Neural cell (in vitro differentiated cells): ENCODE data around the gene DNAH1. TPM values are rescaled to one million over a fixed set of nuclear protein-coding genes. Genes with fewer than 3 reads are reported as not detected.
"Not testable (repeated sequence)": the region's sequence is repeated elsewhere in the genome, so short reads cannot be mapped to it uniquely, and the experiment has no call there.

ENCODE experiments used
- H2AFZ ChIP-seq: fragments of 200-600, 300-800 bp; sonication (generic), shearing (Covaris generic); 2 replicates; pipeline ENCODE4 v1.6.0; 2014; ENCODE audit warnings: low read depth, mild to moderate bottlenecking, antibody characterized with exemption, low read length, moderate library complexity
- H3F3A ChIP-seq: fragments of 200-600 bp; shearing (Covaris generic); 2 replicates; pipeline ENCODE4 v1.6.1; 2016; ENCODE audit warnings: mild to moderate bottlenecking, moderate library complexity, mixed read lengths, antibody characterized with exemption, low read length; ENCODE audit not compliant: insufficient read depth, poor library complexity, severe bottlenecking
- H3K27ac ChIP-seq: fragments of 200-600, 300-800 bp; sonication (generic), shearing (Covaris generic); 2 replicates; pipeline ENCODE4 v1.5.1; 2014; ENCODE audit warnings: mild to moderate bottlenecking, low read length, moderate library complexity
- H3K27me3 ChIP-seq: fragments of 300-800, 200-600 bp; sonication (generic), shearing (Covaris generic); 2 replicates; pipeline ENCODE4 v1.6.0; 2014; ENCODE audit warnings: mild to moderate bottlenecking, low read depth, low read length, moderate library complexity; ENCODE audit not compliant: insufficient read depth
- H3K36me3 ChIP-seq: fragments of 300-800, 200-600 bp; sonication (generic), shearing (Covaris generic); 2 replicates; pipeline ENCODE4 v1.5.1; 2014; ENCODE audit warnings: mild to moderate bottlenecking, antibody characterized with exemption, low read length, moderate library complexity; ENCODE audit not compliant: insufficient read depth
- H3K4me2 ChIP-seq: fragments of 300-800, 200-600 bp; sonication (generic), shearing (Covaris generic); 2 replicates; pipeline ENCODE4 v1.6.0; 2014; ENCODE audit warnings: mild to moderate bottlenecking, low read length
- H3K4me3 ChIP-seq: fragments of 300-800, 200-600 bp; sonication (generic), shearing (Covaris generic); 2 replicates; pipeline ENCODE4 v1.5.1; 2014; ENCODE audit warnings: mild to moderate bottlenecking, low read length, moderate library complexity
- H3K79me2 ChIP-seq: fragments of 200-600 bp; shearing (Covaris generic); replicated peaks from 2 replicates; pipeline ENCODE4 v1.6.0; 2014; ENCODE audit warnings: mild to moderate bottlenecking, low read length, moderate library complexity; ENCODE audit not compliant: insufficient read depth
- H3K9ac ChIP-seq: fragments of 300-800, 200-600 bp; sonication (generic), shearing (Covaris generic); 2 replicates; pipeline ENCODE4 v1.6.1; 2016; ENCODE audit warnings: mild to moderate bottlenecking, low read length, mixed read lengths
- H3K9me2 ChIP-seq: fragments of 200-600 bp; shearing (Covaris generic); 2 replicates; pipeline ENCODE4 v1.6.1; 2016; ENCODE audit warnings: mild to moderate bottlenecking, low read length, mixed read lengths; ENCODE audit not compliant: insufficient read depth
- H3K9me3 ChIP-seq: fragments of 200-600, 300-800 bp; sonication (generic), shearing (Covaris generic); 2 replicates; pipeline ENCODE4 v1.6.1; 2016; ENCODE audit warnings: mild to moderate bottlenecking, mixed run types, low read length, moderate library complexity, mixed read lengths
- H4K20me1 ChIP-seq: fragments of 200-600 bp; shearing (Covaris generic); 2 replicates; pipeline ENCODE4 v1.6.1; 2016; ENCODE audit warnings: mild to moderate bottlenecking, mixed run types; ENCODE audit not compliant: insufficient read depth
- CTCF ChIP-seq: fragments of 450-650 bp; IDR thresholded peaks from 2 replicates; pipeline ENCODE4 v1.5.1; 2014; ENCODE audit warnings: antibody characterized with exemption, mild to moderate bottlenecking, moderate library complexity; ENCODE audit not compliant: poor library complexity, severe bottlenecking
- EP300 ChIP-seq: fragments of 450-650 bp; conservative IDR thresholded peaks from 2 replicates; pipeline ENCODE4 v1.6.1; 2014; ENCODE audit warnings: antibody characterized with exemption, mild to moderate bottlenecking, moderate library complexity; ENCODE audit not compliant: poor library complexity, severe bottlenecking
- EZH2 ChIP-seq: fragments of 200-600, 300-800 bp; shearing (Covaris generic), sonication (generic); IDR thresholded peaks from 2 replicates; pipeline ENCODE4 v1.6.1; 2014; ENCODE audit warnings: antibody characterized with exemption, low read length, borderline replicate concordance, mild to moderate bottlenecking; ENCODE audit not compliant: insufficient read depth, poor library complexity, severe bottlenecking
- MXI1 ChIP-seq: fragments of 450-650 bp; conservative IDR thresholded peaks from 2 replicates; pipeline ENCODE4 v1.6.1; 2014; ENCODE audit warnings: antibody characterized with exemption, mild to moderate bottlenecking; ENCODE audit not compliant: poor library complexity, severe bottlenecking
- POLR2AphosphoS5 ChIP-seq: IDR thresholded peaks from 2 replicates; pipeline ENCODE4 v1.6.1; 2012
- RAD21 ChIP-seq: fragments of 450-650 bp; conservative IDR thresholded peaks from 2 replicates; pipeline ENCODE4 v1.6.1; 2014; ENCODE audit warnings: antibody characterized with exemption, mild to moderate bottlenecking, moderate library complexity
- REST ChIP-seq: IDR thresholded peaks from 2 replicates; pipeline ENCODE4 v1.6.1; 2012; ENCODE audit warnings: borderline replicate concordance
- SMC3 ChIP-seq: fragments of 450-650 bp; conservative IDR thresholded peaks from 2 replicates; pipeline ENCODE4 v1.6.1; 2014; ENCODE audit warnings: antibody characterized with exemption, mild to moderate bottlenecking, moderate library complexity; ENCODE audit not compliant: poor library complexity
- TAF1 ChIP-seq: IDR thresholded peaks from 2 replicates; pipeline ENCODE4 v1.6.1; 2012; ENCODE audit warnings: low read depth
- polyA plus RNA-seq: library from polyadenylated mRNA; depleted of rRNA; stranded (reverse); fragments of >200 nt; gene quantifications from 2 replicates; pipeline ENCODE4 v1.2.3, GENCODE V29; 2014

The DNAH1 gene
- polyA plus RNA-seq, 1 donor from 2014 or later = 5.4 TPM

- no peaks in the 10 kb centered on the region for H3K9me2 ChIP-seq
- H3F3A ChIP-seq = no peaks in the 10 kb centered on the region
- H3K79me2 ChIP-seq = peaks cover 52% of the 10 kb centered on the region
- H3K4me2 ChIP-seq = no peak overlapping the region
- no peak overlapping the region for H3K27ac ChIP-seq
- TF ChIP-seq TAF1 (no peak), REST (no peak), POLR2AphosphoS5 (no peak), MXI1 (no peak), RAD21 (no peak), SMC3 (no peak), EP300 (no peak), EZH2 (no peak), CTCF (no peak)
- no peak overlapping the region for H3K4me3 ChIP-seq
- H2AFZ ChIP-seq = no peak overlapping the region
- H3K27me3 ChIP-seq = no peaks in the 10 kb centered on the region
- H3K36me3 ChIP-seq = no peaks in the 10 kb centered on the region
- no peaks in the 10 kb centered on the region for H3K9me3 ChIP-seq
- H4K20me1 ChIP-seq = peaks cover 17% of the 10 kb centered on the region
- no peak overlapping the region for H3K9ac ChIP-seq
These were observed 46.3 kb upstream of the DNAH1 start for GRCh38 chr3:52269776-52270175.

GRCh38 chr3:52270252-52270754, 45.8 kb upstream of the DNAH1 start:
- Histone ChIP-seq H3F3A (no peaks in the 10 kb centered on the region), H4K20me1 (peaks cover 17% of the 10 kb centered on the region), H3K79me2 (peaks cover 57% of the 10 kb centered on the region), H3K27me3 (no peaks in the 10 kb centered on the region), H3K27ac (no peak overlapping the region), H2AFZ (no peak overlapping the region), H3K4me2 (no peak overlapping the region), H3K4me3 (no peak overlapping the region), H3K9ac (no peak overlapping the region), H3K36me3 (no peaks in the 10 kb centered on the region), H3K9me2 (no peaks in the 10 kb centered on the region), H3K9me3 (no peaks in the 10 kb centered on the region)
- TF ChIP-seq EP300 = no peak

- not testable (repeated sequence) for H3K9me2 ChIP-seq, H3F3A ChIP-seq, H3K27me3 ChIP-seq, H3K4me3 ChIP-seq, H3K9me3 ChIP-seq, H3K36me3 ChIP-seq, H3K9ac ChIP-seq, H3K27ac ChIP-seq, H3K4me2 ChIP-seq, H2AFZ ChIP-seq
- Histone ChIP-seq H3K79me2 (peaks cover 76% of the 10 kb centered on the region), H4K20me1 (peaks cover 17% of the 10 kb centered on the region)
These were observed 43.9 kb upstream of the DNAH1 start for GRCh38 chr3:52272172-52272571.
